Measurements from ENCODE around the gene GAL. TPM values are rescaled to one million over a fixed set of nuclear protein-coding genes. Genes with fewer than 3 reads are reported as not detected.
A peak's percentile ranks its signal among the peaks of the same experiment; 100 is the strongest.

The GAL gene
- total and polyA plus RNA-seq, 2 of the 13 experiments (the other 11 are each of a cell fraction or from before 2014, with no cell fraction given) = not detected

GRCh38 chr11:68653486-68654430 is 30.6 kb upstream of the GAL start:
- 38% methylated on average over 9 of the region's 24 CpGs for WGBS (ENCODE audit: low lambda C conversion rate)
- Histone ChIP-seq H3K79me2 (ENCODE audit: insufficient read depth, low read length) (no peaks in the 10 kb centered on the region), H4K20me1 (ENCODE audit: insufficient read depth, low read length) (no peaks in the 10 kb centered on the region), H3K4me2 (ENCODE audit: low read depth, low read length) (no peak overlapping the region), H3K27me3 (ENCODE audit: control insufficient read depth in 1 of 2, insufficient read depth in 2 of 2, low read length in 2 of 2) (peaks cover 14 to 63% of the 10 kb centered on the region in 2 experiments), H3K27ac (ENCODE audit: extremely low read length, insufficient read depth, low read length) (no peak overlapping the region), H3K4me1 (ENCODE audit: insufficient read depth, low read length) (peaks cover 2% of the 10 kb centered on the region), H2AFZ (ENCODE audit: low read length) (no peak overlapping the region), H3K4me3 (replicated peaks in 1 of 3; ENCODE audit: insufficient read depth in 1 of 3, low read depth in 2 of 3, low read length in 3 of 3) (no peak overlapping the region), H3K9ac (ENCODE audit: insufficient read depth, low read depth, low read length) (no peak overlapping the region), H3K36me3 (replicated peaks in 1 of 2; ENCODE audit: control insufficient read depth in 1 of 2, insufficient read depth in 2 of 2, low read length in 2 of 2) (no peaks in the 10 kb centered on the region), H3K9me3 (ENCODE audit: low read length) (no peaks in the 10 kb centered on the region)
- ATAC-seq (no peak), DNase-seq (ENCODE audit: low spot score) (no peak), FAIRE-seq (no peak)
- in situ Hi-C loops (cut with HindIII; ENCODE audit: extremely low pct_ligation_motif_present, low pct_unique_long_range_greater_than_20kb) (no loop called here), intact Hi-C loops (cut with micrococcal nuclease; ENCODE audit: unreplicated experiment) (loop anchor here (10.0 kb wide), 1 partner anchor 151 kb away; no protein-coding TSS in a partner anchor)
- no TSS peak for BruUV-seq (replicated peaks)
- TF ChIP-seq ZNF367 (CRISPR knock-in tag; IDR thresholded peaks at IDR 0.05; ENCODE audit: borderline replicate concordance) (no peak), MTF2 (CRISPR knock-in tag; IDR thresholded peaks at IDR 0.05; ENCODE audit: borderline replicate concordance) (no peak)
- ChIA-PET POLR2A (no interaction called here), CTCF (ENCODE audit: low intra/inter-chr PET ratio, low total read pairs) (no interaction called here)

GRCh38 chr11:68654978-68655377 is 29.4 kb upstream of the GAL start:
- Histone ChIP-seq H3K27me3 (ENCODE audit: control insufficient read depth in 1 of 2, insufficient read depth in 2 of 2, low read length in 2 of 2) (peaks cover 14 to 72% of the 10 kb centered on the region in 2 experiments), H3K9ac (ENCODE audit: insufficient read depth, low read depth, low read length) (no peak overlapping the region), H3K4me1 (ENCODE audit: insufficient read depth, low read length) (peaks cover 5% of the 10 kb centered on the region), H3K36me3 (replicated peaks in 1 of 2; ENCODE audit: control insufficient read depth in 1 of 2, insufficient read depth in 2 of 2, low read length in 2 of 2) (no peaks in the 10 kb centered on the region), H3K9me3 (ENCODE audit: low read length) (no peaks in the 10 kb centered on the region), H2AFZ (ENCODE audit: low read length) (no peak overlapping the region), H3K79me2 (ENCODE audit: insufficient read depth, low read length) (no peaks in the 10 kb centered on the region), H4K20me1 (ENCODE audit: insufficient read depth, low read length) (no peaks in the 10 kb centered on the region), H3K4me3 (replicated peaks in 1 of 3; ENCODE audit: insufficient read depth in 1 of 3, low read depth in 2 of 3, low read length in 3 of 3) (no peak overlapping the region), H3K4me2 (ENCODE audit: low read depth, low read length) (no peak overlapping the region), H3K27ac (ENCODE audit: extremely low read length, insufficient read depth, low read length) (no peak overlapping the region)
- ChIA-PET CTCF (ENCODE audit: low intra/inter-chr PET ratio, low total read pairs) (no interaction called here), POLR2A (no interaction called here)
- 19% methylated on average over 8 of the region's 8 CpGs for WGBS (ENCODE audit: low lambda C conversion rate)
- in situ Hi-C loops (cut with HindIII; ENCODE audit: extremely low pct_ligation_motif_present, low pct_unique_long_range_greater_than_20kb) = no loop called here
- DNase-seq (ENCODE audit: low spot score) (no peak), FAIRE-seq (no peak), ATAC-seq (no peak)
- BruUV-seq (replicated peaks) = no TSS peak
- TF ChIP-seq CREB1 (IDR thresholded peaks at IDR 0.05) (0 out of 2 replicates have a peak, but pooled peaks have one; percentile 19), CREB1 (CRISPR knock-in tag; IDR thresholded peaks at IDR 0.05) (no peak), TRIM24 (CRISPR knock-in tag; IDR thresholded peaks at IDR 0.05) (no peak)
- intact Hi-C loops (cut with micrococcal nuclease; ENCODE audit: unreplicated experiment) = loop anchor here (10.0 kb wide), 1 partner anchor 150 kb away; no protein-coding TSS in a partner anchor
